ENCODE measurements around the gene LRRN2.
A peak's percentile ranks its signal among the peaks of the same experiment; 100 is the strongest.
"Not testable (repeated sequence)": the region's sequence is repeated elsewhere in the genome, so short reads cannot be mapped to it uniquely, and the experiment has no call there.

The LRRN2 gene

GRCh38 chr1:204692325-204692840, 6.8 kb upstream of the LRRN2 start:
- no peak for DNase-seq (ENCODE audit: low spot score)

- DNase-seq (ENCODE audit: low spot score), result not testable (repeated sequence)
Measured at GRCh38 chr1:204691328-204691730, 5.8 kb upstream of the LRRN2 start.

DNA sequence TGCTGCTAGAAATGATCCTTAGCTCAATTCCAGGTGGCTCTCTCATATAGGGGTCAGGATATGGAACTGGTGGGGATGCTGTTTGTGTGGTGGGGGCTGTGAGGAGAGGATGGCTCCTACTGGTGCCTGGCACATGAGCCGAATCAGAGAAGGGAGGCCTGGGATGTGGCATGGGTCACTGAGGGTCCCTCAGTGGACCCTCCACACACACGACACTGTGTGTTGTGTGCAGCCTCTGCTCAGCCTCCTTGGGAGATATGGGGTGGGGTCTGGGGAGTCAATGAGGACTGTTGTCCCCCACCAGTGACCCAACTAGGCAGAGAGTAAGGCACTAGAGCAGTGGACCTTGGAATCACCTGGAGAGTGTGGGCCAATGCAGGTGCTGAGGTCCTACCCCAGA, 3.2 kb upstream of the LRRN2 start:
- DNase-seq (ENCODE audit: low spot score), result no peak

DNA sequence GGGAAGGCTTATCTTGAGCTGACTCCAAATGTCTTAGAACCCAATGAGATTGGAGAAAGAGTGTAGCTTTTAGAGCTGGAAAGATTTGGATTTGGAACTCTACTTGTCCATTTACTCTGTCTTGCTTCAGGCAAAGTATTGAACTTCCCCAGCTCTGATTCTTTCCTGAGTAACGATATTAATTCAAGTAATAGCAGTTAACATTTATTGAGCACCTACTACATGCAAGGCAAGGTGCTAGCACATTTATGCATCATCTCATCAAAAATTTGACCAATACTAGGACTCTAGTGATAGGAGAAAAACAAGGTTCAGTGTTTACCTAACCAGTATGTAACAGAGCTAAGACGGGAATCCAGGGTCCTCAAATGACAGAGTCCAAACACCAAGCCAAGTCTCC, 2.5 kb upstream of the LRRN2 start:
- no peak for DNase-seq (ENCODE audit: low spot score)

GRCh38 chr1:204684571-204685235, 835 bp downstream of the LRRN2 start:
- peak; percentile 41 for DNase-seq (ENCODE audit: low spot score)

GRCh38 chr1:204684206-204684570, 1.4 kb downstream of the LRRN2 start:
- DNase-seq (ENCODE audit: low spot score), result peak; percentile 63

GRCh38 chr1:204683284-204684205, 2.0 kb downstream of the LRRN2 start:
- peak; percentile 44 for DNase-seq (ENCODE audit: low spot score)

DNA sequence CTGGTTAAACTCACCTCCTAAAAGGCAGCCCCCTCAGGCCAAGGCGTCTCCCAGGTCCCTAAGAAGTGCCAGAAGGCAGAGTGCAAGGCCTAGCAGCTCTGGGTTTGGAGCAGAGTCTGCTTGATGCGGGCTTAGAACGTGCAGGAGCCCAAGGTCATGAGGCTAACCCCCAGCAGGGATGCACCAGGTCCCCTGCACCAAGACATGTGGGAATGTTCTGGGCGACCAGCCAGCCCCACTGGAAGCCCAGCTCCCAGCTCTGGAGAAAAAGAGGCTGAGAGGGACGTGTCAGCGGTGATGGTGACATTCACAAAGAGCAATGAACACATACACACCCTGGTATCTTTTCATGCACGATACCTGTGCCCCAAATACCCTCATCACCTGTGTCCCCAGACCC, 5.1 kb downstream of the LRRN2 start:
- DNase-seq (ENCODE audit: low spot score), result no peak

DNA sequence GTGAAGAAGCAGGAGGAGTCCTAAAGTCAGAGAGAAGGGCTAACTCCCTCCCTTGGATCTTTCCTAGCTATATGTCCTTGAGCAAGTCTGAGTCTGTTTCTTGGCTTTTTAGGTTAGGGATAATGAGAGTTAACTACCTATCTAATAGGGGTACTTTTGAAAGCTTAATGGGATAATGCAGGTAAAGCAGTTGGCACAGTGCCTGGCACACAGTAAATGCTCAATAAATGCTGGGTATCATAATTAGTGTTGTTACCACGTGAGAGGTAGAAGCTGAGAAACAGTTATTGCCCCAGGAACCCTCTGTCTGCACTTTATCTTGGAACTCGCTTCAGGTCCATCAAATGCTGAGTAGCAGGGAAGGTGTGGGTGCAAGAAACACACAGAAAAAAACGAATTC, 5.5 kb downstream of the LRRN2 start:
- DNase-seq (ENCODE audit: low spot score), result no peak

DNA sequence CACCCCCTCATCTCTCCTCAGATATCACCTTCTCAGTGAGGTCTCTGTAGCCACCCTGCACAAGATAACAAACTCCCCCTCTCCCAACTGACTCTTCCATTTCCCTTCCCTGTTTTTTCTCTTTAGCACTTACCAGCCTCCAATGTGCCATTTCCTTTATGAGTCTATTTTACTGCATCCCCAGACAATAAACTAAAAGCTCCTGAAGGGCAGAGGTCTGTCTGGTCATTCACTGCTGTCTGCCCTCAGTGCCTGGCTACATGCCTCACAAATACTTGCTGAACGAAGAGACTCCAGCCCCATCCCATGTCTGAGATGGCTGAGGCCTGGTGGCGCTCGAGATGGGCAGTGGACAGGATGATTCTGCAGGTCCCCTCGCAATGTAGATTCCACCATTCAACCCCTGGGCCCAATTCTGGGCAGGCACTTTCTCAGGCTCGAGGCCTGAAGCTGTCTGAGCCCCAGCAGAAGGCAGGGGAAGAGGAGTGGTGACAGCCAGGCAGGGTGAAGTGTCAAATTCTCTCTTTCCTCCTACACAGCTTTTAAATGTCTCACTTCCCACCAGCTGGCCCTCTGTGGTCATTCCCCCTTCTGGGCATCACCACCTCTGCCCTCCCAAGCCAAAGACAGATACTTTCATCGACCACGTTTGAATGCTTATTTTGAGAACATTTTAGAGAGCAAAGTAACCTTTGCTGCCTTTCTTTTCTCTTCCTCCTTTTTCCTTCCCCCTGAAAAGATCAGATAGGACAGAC, 6.6 kb downstream of the LRRN2 start:
- DNase-seq (ENCODE audit: low spot score), result no peak

GRCh38 chr1:204677864-204678263, 7.7 kb downstream of the LRRN2 start:
- no peak for DNase-seq (ENCODE audit: low spot score)

- DNase-seq (ENCODE audit: low spot score), result no peak
Measured at GRCh38 chr1:204676043-204676442, 9.5 kb downstream of the LRRN2 start.

- DNase-seq (ENCODE audit: low spot score), result peak; percentile 58
Measured at GRCh38 chr1:204673909-204674649, 11.5 kb downstream of the LRRN2 start.

- no peak for DNase-seq (ENCODE audit: low spot score)
Measured at GRCh38 chr1:204673209-204673608, 12.3 kb downstream of the LRRN2 start.

- DNase-seq (ENCODE audit: low spot score), result peak; percentile 53
Measured at GRCh38 chr1:204672482-204673121, 12.9 kb downstream of the LRRN2 start.

- DNase-seq (ENCODE audit: low spot score), result no peak
Measured at GRCh38 chr1:204672069-204672468, 13.5 kb downstream of the LRRN2 start.

DNA sequence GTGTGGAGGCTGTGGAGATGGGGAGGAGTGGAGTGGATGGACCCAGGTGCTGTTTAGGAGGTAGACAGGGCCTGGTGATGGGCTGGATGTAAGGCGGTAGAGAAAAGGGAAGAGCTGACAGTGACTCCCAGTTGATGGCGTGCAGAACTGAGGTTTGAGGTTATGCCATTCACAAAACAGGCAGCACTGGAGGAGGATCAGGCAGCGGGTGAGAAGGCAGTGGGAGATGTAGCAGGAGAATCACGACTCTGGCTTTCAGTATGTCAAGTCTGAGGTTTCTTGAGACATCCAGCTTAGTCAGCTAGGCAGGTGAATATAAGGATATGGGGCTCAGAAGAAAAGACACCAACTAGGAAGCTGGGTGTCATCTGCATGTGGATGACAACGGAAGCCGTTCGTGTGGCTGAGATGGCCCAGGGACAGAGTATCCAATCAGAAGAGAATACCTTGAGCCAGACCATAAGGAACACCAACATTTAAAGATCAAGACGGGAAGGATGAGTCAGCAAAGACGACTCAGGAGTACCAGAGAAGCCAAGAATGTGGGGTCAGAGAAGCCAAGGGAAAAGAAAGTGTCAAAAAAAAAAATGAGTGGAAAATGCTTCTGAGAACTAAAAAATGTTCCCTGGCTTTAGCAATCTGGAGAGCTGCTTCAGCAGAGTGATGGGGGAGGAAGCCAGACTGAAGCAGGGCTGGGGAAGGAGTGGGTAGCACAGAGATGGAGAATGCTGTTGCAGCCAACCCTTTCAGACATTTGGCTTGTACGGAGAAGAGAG, 15.2 kb downstream of the LRRN2 start:
- DNase-seq (ENCODE audit: low spot score), result no peak

DNA sequence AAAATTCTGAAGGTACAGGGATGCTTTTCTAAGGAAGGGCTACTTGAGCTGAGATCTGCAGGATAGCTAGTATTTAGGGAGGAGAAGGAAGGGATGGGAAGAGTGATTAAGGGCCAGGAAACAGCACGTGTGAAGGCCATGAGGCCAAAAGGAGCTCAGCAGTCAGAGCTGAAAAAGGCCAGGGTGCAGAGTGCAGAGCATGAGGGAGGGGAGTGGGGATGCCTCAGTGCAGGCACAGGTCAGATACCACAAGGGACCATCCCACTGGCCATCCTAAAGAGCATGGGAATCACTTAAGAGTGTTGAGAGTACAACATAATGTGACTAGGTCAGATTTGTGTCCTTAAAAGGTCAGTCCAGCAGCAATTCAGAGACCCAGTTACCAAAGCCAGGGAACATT, 16.0 kb downstream of the LRRN2 start:
- no peak for DNase-seq (ENCODE audit: low spot score)

GRCh38 chr1:204664384-204664651, 21.2 kb downstream of the LRRN2 start:
- DNase-seq (ENCODE audit: low spot score), result no peak

GRCh38 chr1:204663644-204664383, 21.7 kb downstream of the LRRN2 start:
- no peak for DNase-seq (ENCODE audit: low spot score)

Measured in cerebellar cortex (tissue), 1 donor.